Activated naive CD4-positive, alpha-beta T cell treated with anti-CD3 and anti-CD28 coated beads, Interleukin-2, amount 10 ng/mL, durations not matched to agents 7 days and 5 days (primary cell): Measurements from ENCODE around the gene ZFP69.
A peak's percentile ranks its signal among the peaks of the same experiment; 100 is the strongest.

Experiments used
- CTCF ChIA-PET: fragments of 350-600 bp; sonication (Branson Sonifier 250); formaldehyde crosslinking; loops from one replicate; lab custom pipeline; 2021; ENCODE audit warnings: antibody characterized with exemption; lab: Charles Lee
- DNase-seq: peaks from one replicate; pipeline ENCODE4 v3.0.0-alpha.2; 2020
- H3K27ac Mint-ChIP-seq: one replicate; pipeline ENCODE4 v1.8.0; 2021; ENCODE audit warnings: mild to moderate bottlenecking, moderate library complexity, mixed read lengths
- H3K27me3 Mint-ChIP-seq: one replicate; pipeline ENCODE4 v1.8.0; 2021; ENCODE audit warnings: mild to moderate bottlenecking, mixed read lengths
- H3K36me3 Mint-ChIP-seq: one replicate; pipeline ENCODE4 v1.8.0; 2021; ENCODE audit warnings: mixed read lengths
- H3K4me1 Mint-ChIP-seq: one replicate; pipeline ENCODE4 v1.8.0; 2021; ENCODE audit warnings: mixed read lengths
- H3K4me3 Mint-ChIP-seq: one replicate; pipeline ENCODE4 v1.8.0; 2021; ENCODE audit warnings: mild to moderate bottlenecking, moderate library complexity, mixed read lengths
- H3K9me3 Mint-ChIP-seq: one replicate; pipeline ENCODE4 v1.8.0; 2021; ENCODE audit warnings: mixed read lengths

The ZFP69 gene

GRCh38 chr1:40532844-40533424 is 55.8 kb downstream of the ZFP69 start:
- H3K4me3 Mint-ChIP-seq: peak overlapping the region; percentile 95
- H3K4me1 Mint-ChIP-seq: peaks cover 25% of the 10 kb centered on the region
- peaks cover 9% of the 10 kb centered on the region for H3K27me3 Mint-ChIP-seq
- H3K27ac Mint-ChIP-seq: no peak overlapping the region
- H3K9me3 Mint-ChIP-seq: peaks cover 13% of the 10 kb centered on the region
- H3K36me3 Mint-ChIP-seq: peaks cover 32% of the 10 kb centered on the region
- CTCF ChIA-PET: interaction anchor here (0.5 to 2.0 kb wide), 26 partner anchors 8 to 417 kb away, joined by 3 to 9 read pairs (median 4); partner anchors contain the start of genes CITED4, EXO5, RIMS3 and ZFP69B
- DNase-seq: peak; percentile 36

- H3K4me1 Mint-ChIP-seq: peaks cover 25% of the 10 kb centered on the region
- no peak overlapping the region for H3K27ac Mint-ChIP-seq
- no peak for DNase-seq
- no peak overlapping the region for H3K4me3 Mint-ChIP-seq
- H3K27me3 Mint-ChIP-seq: peaks cover 4% of the 10 kb centered on the region
- H3K36me3 Mint-ChIP-seq: peaks cover 37% of the 10 kb centered on the region
- CTCF ChIA-PET: no interaction called here
- H3K9me3 Mint-ChIP-seq: peaks cover 9% of the 10 kb centered on the region
Observed at GRCh38 chr1:40534589-40534988, 57.5 kb downstream of the ZFP69 start.

- DNase-seq: no peak
- peaks cover 6% of the 10 kb centered on the region for H3K9me3 Mint-ChIP-seq
- peaks cover 4% of the 10 kb centered on the region for H3K27me3 Mint-ChIP-seq
- H3K36me3 Mint-ChIP-seq: peaks cover 37% of the 10 kb centered on the region
- CTCF ChIA-PET: no interaction called here
- no peak overlapping the region for H3K4me3 Mint-ChIP-seq
- no peak overlapping the region for H3K27ac Mint-ChIP-seq
- H3K4me1 Mint-ChIP-seq: peaks cover 25% of the 10 kb centered on the region
Observed at GRCh38 chr1:40535732-40536131, 58.6 kb downstream of the ZFP69 start.

- no peaks in the 10 kb centered on the region for H3K27me3 Mint-ChIP-seq
- CTCF ChIA-PET: no interaction called here
- no peaks in the 10 kb centered on the region for H3K4me1 Mint-ChIP-seq
- H3K27ac Mint-ChIP-seq: no peak overlapping the region
- no peak overlapping the region for H3K4me3 Mint-ChIP-seq
- H3K36me3 Mint-ChIP-seq: peaks cover 49% of the 10 kb centered on the region
- DNase-seq: no peak
- H3K9me3 Mint-ChIP-seq: peaks cover 4% of the 10 kb centered on the region
Observed at GRCh38 chr1:40539338-40539737, 62.2 kb downstream of the ZFP69 start.
